ENCODE measurements around the gene ACRV1.

ACRV1 gene

DNA sequence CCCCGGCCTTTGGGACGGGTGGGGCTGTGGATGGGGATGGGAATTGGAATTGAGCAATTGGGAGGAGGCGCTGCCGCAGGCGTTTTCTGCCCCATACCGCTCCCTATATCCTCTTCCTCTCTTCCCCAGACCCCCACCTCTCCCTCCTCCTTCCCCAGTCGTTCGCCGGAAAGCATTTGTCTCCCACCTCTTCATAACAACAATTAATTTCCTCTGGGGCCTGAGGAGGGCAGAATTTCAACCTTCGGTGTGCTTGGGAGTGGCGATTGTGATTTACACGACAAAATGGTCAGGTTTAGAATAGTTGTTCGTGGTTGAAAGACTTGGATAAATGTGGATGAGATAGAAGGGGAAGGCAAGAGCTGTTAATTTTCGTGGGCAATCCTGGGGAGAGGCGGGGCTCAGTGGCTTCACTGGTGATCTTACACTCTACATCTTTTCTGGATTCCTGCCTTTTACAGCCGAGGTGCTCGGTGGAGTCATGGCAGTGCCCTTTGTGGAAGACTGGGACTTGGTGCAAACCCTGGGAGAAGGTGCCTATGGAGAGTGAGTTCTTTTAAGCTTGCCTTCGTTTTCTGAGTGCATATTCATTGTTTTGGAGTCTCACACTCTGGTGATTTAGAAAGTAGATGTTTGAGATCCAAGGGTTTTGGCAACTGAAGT lies 54.2 kb downstream of the ACRV1 start:
- H3K4me2 ChIP-seq (ENCODE audit: low read length, poor library complexity, severe bottlenecking) = peak overlapping the region; percentile 88
- H2AK5ac ChIP-seq (ENCODE audit: low read length, severe bottlenecking) = no peak overlapping the region
- H4K8ac ChIP-seq (ENCODE audit: low read length) = peak overlapping the region; percentile 36
- H2BK120ac ChIP-seq (ENCODE audit: low read depth, low read length) = no peak overlapping the region
- H3K9me3 ChIP-seq (ENCODE audit: control insufficient read depth, low read length) = no peaks in the 10 kb centered on the region
- H3K18ac ChIP-seq (ENCODE audit: low read depth in 1 of 2, low read length in 2 of 2) = peak overlapping the region in 1 of 2 experiments; percentile 13
- peak overlapping the region; percentile 88 for H2AFZ ChIP-seq (ENCODE audit: low read depth, low read length)
- H4K91ac ChIP-seq (ENCODE audit: low read length) = no peak overlapping the region
- peak overlapping the region in 1 of 2 experiments; percentile 41 for H3K4ac ChIP-seq (ENCODE audit: low read depth in 1 of 2, low read length in 2 of 2)
- peak; percentile 90 for DNase-seq
- H2BK5ac ChIP-seq (ENCODE audit: low read depth, low read length, poor library complexity, severe bottlenecking) = no peak overlapping the region
- peaks cover 3% of the 10 kb centered on the region for H3K4me1 ChIP-seq (ENCODE audit: control insufficient read depth, insufficient read depth, low read depth, low read length)
- H2BK12ac ChIP-seq (ENCODE audit: low read length in 2 of 2) = no peak overlapping the region
- peaks cover 10% of the 10 kb centered on the region for H3K79me1 ChIP-seq (replicated peaks; ENCODE audit: low read length, poor library complexity, severe bottlenecking)
- H3K4me3 ChIP-seq (ENCODE audit: insufficient read depth in 1 of 2, low read depth in 1 of 2, low read length in 2 of 2) = peak overlapping the region; percentile 66 to 91
- no peaks in the 10 kb centered on the region for H3K27me3 ChIP-seq (ENCODE audit: control insufficient read depth in 1 of 2, insufficient read depth in 1 of 2, low read length in 2 of 2)
- no peak overlapping the region for H3K23ac ChIP-seq (ENCODE audit: low read length in 2 of 2)
- H3K27ac ChIP-seq (ENCODE audit: low read length, poor library complexity, severe bottlenecking) = peak overlapping the region; percentile 96
- H2BK15ac ChIP-seq (ENCODE audit: low read depth, poor library complexity, severe bottlenecking) = no peak overlapping the region
- peak overlapping the region; percentile 96 for H3K9ac ChIP-seq (ENCODE audit: low read length)
- no peak overlapping the region for H3K14ac ChIP-seq (ENCODE audit: low read length in 2 of 2)
- peaks cover 7 to 28% of the 10 kb centered on the region in 2 experiments for H3K36me3 ChIP-seq (ENCODE audit: control insufficient read depth in 1 of 2, insufficient read depth in 2 of 2, low read depth in 1 of 2, low read length in 2 of 2)
- 1% methylated on average over 8 of the region's 18 CpGs for WGBS

DNA sequence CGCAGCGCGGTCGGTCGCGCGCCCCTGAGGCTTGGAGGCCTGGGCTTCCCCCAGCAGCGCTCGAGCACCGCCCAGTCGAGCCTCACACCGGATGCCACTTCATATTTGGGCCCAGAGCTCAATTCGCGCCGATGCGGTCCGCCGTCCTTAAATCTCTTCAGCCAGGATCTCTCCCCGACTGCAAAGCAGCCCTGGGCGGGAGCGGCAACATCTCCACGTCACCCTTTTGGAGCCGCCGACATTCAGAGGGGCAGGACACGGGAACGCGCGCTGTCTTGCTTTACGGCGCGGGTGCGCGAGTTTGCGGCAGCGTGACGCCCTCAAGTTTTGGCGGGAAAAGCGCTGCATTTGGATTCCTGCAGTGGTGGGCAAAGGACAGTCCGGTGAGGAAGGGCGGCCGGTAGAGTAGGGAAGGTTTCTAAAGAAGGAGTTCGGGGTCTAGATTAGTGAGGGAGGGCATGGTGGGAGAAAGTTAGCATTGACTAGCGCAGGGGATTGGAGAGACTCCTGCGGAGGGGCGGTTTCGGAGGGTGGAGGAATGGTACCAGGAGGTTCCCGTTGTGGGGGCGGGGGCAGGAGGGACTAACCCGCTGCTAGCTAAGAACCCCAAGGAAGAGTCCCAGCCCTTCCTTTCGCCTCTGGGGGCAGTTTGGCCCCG lies 54.9 kb downstream of the ACRV1 start:
- Histone ChIP-seq H3K36me3 (ENCODE audit: control insufficient read depth in 1 of 2, insufficient read depth in 2 of 2, low read depth in 1 of 2, low read length in 2 of 2) (peaks cover 7 to 32% of the 10 kb centered on the region in 2 experiments), H4K91ac (ENCODE audit: low read length) (peak overlapping the region; percentile 67), H3K4ac (ENCODE audit: low read depth in 1 of 2, low read length in 2 of 2) (peak overlapping the region; percentile 20 to 90), H3K4me2 (ENCODE audit: low read length, poor library complexity, severe bottlenecking) (peak overlapping the region; percentile 88), H3K27ac (ENCODE audit: low read length, poor library complexity, severe bottlenecking) (peak overlapping the region; percentile 96), H3K18ac (ENCODE audit: low read depth in 1 of 2, low read length in 2 of 2) (peak overlapping the region; percentile 22 to 74), H3K9me3 (ENCODE audit: control insufficient read depth, low read length) (no peaks in the 10 kb centered on the region), H2BK15ac (ENCODE audit: low read depth, poor library complexity, severe bottlenecking) (peak overlapping the region; percentile 52), H3K27me3 (ENCODE audit: control insufficient read depth in 1 of 2, insufficient read depth in 1 of 2, low read length in 2 of 2) (no peaks in the 10 kb centered on the region), H2AFZ (ENCODE audit: low read depth, low read length) (peak overlapping the region; percentile 88), H3K4me3 (ENCODE audit: insufficient read depth in 1 of 2, low read depth in 1 of 2, low read length in 2 of 2) (peak overlapping the region; percentile 66 to 91), H2BK5ac (ENCODE audit: low read depth, low read length, poor library complexity, severe bottlenecking) (no peak overlapping the region), H2BK120ac (ENCODE audit: low read depth, low read length) (peak overlapping the region; percentile 75), H2AK5ac (ENCODE audit: low read length, severe bottlenecking) (no peak overlapping the region), H4K8ac (ENCODE audit: low read length) (peak overlapping the region; percentile 74), H3K23ac (ENCODE audit: low read length in 2 of 2) (no peak overlapping the region), H3K14ac (ENCODE audit: low read length in 2 of 2) (peak overlapping the region in 1 of 2 experiments; percentile 35), H3K4me1 (ENCODE audit: control insufficient read depth, insufficient read depth, low read depth, low read length) (peaks cover 3% of the 10 kb centered on the region), H3K79me1 (replicated peaks; ENCODE audit: low read length, poor library complexity, severe bottlenecking) (peaks cover 10% of the 10 kb centered on the region), H3K9ac (ENCODE audit: low read length) (peak overlapping the region; percentile 96), H2BK12ac (ENCODE audit: low read length in 2 of 2) (peak overlapping the region in 1 of 2 experiments; percentile 69)
- WGBS = under 1% methylated on average over 49 of the region's 51 CpGs
- DNase-seq = peak; percentile 93

DNA sequence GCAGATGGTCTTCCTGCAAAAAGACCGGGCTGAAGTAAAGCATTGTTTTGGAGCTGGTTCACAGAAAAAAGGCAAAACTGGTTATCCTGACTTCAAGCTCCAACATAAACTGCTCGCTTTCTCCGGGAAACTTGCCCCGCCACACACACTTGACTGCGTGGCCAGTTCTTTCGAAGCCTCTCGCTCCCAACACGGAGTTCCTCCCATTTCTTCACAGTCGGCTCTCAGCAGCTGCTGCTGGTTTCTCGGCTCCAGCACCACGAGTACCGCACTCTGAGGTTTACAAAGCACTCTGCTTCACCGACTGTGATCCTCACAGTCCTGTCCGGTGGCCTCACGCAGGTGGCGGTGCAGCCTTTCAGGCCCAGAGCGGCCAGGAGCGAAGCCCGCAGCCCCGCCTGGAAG lies 55.4 kb downstream of the ACRV1 start:
- 8% methylated on average over 20 of the region's 20 CpGs for WGBS
- peak overlapping the region; percentile 96 for H3K27ac ChIP-seq (ENCODE audit: low read length, poor library complexity, severe bottlenecking)

DNA sequence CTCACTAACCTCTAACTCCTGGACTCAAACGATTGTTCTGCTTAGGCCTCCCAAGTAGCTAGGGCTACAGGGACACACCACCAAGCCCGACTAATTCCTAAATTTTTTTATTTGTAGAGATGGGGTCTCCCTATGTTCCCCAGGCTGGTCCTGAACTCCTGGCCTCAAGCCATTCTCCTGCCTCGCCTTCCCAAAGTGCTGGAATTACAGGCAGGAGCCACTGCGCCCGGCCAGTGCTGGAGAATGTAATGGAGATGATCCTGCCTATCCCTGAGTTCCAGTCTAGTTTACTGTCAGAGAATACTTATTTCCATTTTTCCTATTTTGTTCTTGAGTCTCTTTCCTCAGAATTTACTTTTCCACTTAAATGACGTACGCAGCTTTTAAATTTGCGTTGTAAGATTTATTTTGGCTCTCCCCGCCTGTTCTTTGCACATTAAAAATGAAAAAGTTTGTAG lies 55.9 kb downstream of the ACRV1 start, which contains the start of gene CHEK1:
Gene CHEK1 (plus strand): TSS at position 408 of the 458 bp plus-strand sequence. CDS start 1,606 bp downstream, outside the sequence.
- Histone ChIP-seq H2BK12ac (ENCODE audit: low read length in 2 of 2) (peak within 1 kb of the TSS in 1 of 2 experiments; percentile 69), H3K9ac (ENCODE audit: low read length) (peak within 1 kb of the TSS; percentile 96), H4K91ac (ENCODE audit: low read length) (peak within 1 kb of the TSS; percentile 67), H3K4ac (ENCODE audit: low read depth in 1 of 2, low read length in 2 of 2) (peak within 1 kb of the TSS; percentile 20 to 90), H3K27me3 (ENCODE audit: control insufficient read depth in 1 of 2, insufficient read depth in 1 of 2, low read length in 2 of 2) (no peaks in the 10 kb centered on the region), H3K18ac (ENCODE audit: low read depth in 1 of 2, low read length in 2 of 2) (peak within 1 kb of the TSS; percentile 22 to 74), H4K8ac (ENCODE audit: low read length) (peak within 1 kb of the TSS; percentile 74), H2BK15ac (ENCODE audit: low read depth, poor library complexity, severe bottlenecking) (peak within 1 kb of the TSS; percentile 52), H3K79me1 (replicated peaks; ENCODE audit: low read length, poor library complexity, severe bottlenecking) (peaks cover 10% of the 10 kb centered on the region), H3K27ac (ENCODE audit: low read length, poor library complexity, severe bottlenecking) (peak within 1 kb of the TSS; percentile 96), H3K23ac (ENCODE audit: low read length in 2 of 2) (peak within 1 kb of the TSS in 1 of 2 experiments; percentile 0), H3K9me3 (ENCODE audit: control insufficient read depth, low read length) (no peaks in the 10 kb centered on the region), H2AFZ (ENCODE audit: low read depth, low read length) (peak within 1 kb of the TSS; percentile 88), H3K14ac (ENCODE audit: low read length in 2 of 2) (peak within 1 kb of the TSS in 1 of 2 experiments; percentile 35), H3K4me3 (ENCODE audit: insufficient read depth in 1 of 2, low read depth in 1 of 2, low read length in 2 of 2) (peak within 1 kb of the TSS; percentile 66 to 91), H3K4me2 (ENCODE audit: low read length, poor library complexity, severe bottlenecking) (peak within 1 kb of the TSS; percentile 88), H2BK120ac (ENCODE audit: low read depth, low read length) (peak within 1 kb of the TSS; percentile 75), H2BK5ac (ENCODE audit: low read depth, low read length, poor library complexity, severe bottlenecking) (no peak within 1 kb of the TSS), H3K36me3 (ENCODE audit: control insufficient read depth in 1 of 2, insufficient read depth in 2 of 2, low read depth in 1 of 2, low read length in 2 of 2) (peaks cover 7 to 35% of the 10 kb centered on the region in 2 experiments), H3K4me1 (ENCODE audit: control insufficient read depth, insufficient read depth, low read depth, low read length) (peaks cover 3% of the 10 kb centered on the region), H2AK5ac (ENCODE audit: low read length, severe bottlenecking) (peak within 1 kb of the TSS; percentile 52)
- no peak for DNase-seq
- 79% methylated on average over 6 of the region's 9 CpGs for WGBS

More for the DNA sequence above, 55.4 kb downstream of the ACRV1 start:
- Histone ChIP-seq H3K4ac (ENCODE audit: low read depth in 1 of 2, low read length in 2 of 2) (peak overlapping the region; percentile 2 to 20), H2BK12ac (ENCODE audit: low read length in 2 of 2) (no peak overlapping the region), H2BK5ac (ENCODE audit: low read depth, low read length, poor library complexity, severe bottlenecking) (no peak overlapping the region), H3K79me1 (replicated peaks; ENCODE audit: low read length, poor library complexity, severe bottlenecking) (peaks cover 10% of the 10 kb centered on the region), H3K4me2 (ENCODE audit: low read length, poor library complexity, severe bottlenecking) (peak overlapping the region; percentile 88), H3K23ac (ENCODE audit: low read length in 2 of 2) (peak overlapping the region in 1 of 2 experiments; percentile 0), H3K14ac (ENCODE audit: low read length in 2 of 2) (no peak overlapping the region), H4K91ac (ENCODE audit: low read length) (peak overlapping the region; percentile 48), H3K36me3 (ENCODE audit: control insufficient read depth in 1 of 2, insufficient read depth in 2 of 2, low read depth in 1 of 2, low read length in 2 of 2) (peaks cover 7 to 35% of the 10 kb centered on the region in 2 experiments), H3K27me3 (ENCODE audit: control insufficient read depth in 1 of 2, insufficient read depth in 1 of 2, low read length in 2 of 2) (no peaks in the 10 kb centered on the region), H2AK5ac (ENCODE audit: low read length, severe bottlenecking) (no peak overlapping the region), H2BK120ac (ENCODE audit: low read depth, low read length) (no peak overlapping the region), H3K18ac (ENCODE audit: low read depth in 1 of 2, low read length in 2 of 2) (peak overlapping the region; percentile 22 to 74), H2BK15ac (ENCODE audit: low read depth, poor library complexity, severe bottlenecking) (peak overlapping the region; percentile 52), H2AFZ (ENCODE audit: low read depth, low read length) (peak overlapping the region; percentile 60), H3K4me3 (ENCODE audit: insufficient read depth in 1 of 2, low read depth in 1 of 2, low read length in 2 of 2) (peak overlapping the region; percentile 66 to 91), H4K8ac (ENCODE audit: low read length) (peak overlapping the region; percentile 74), H3K4me1 (ENCODE audit: control insufficient read depth, insufficient read depth, low read depth, low read length) (peaks cover 3% of the 10 kb centered on the region), H3K9ac (ENCODE audit: low read length) (peak overlapping the region; percentile 96), H3K9me3 (ENCODE audit: control insufficient read depth, low read length) (no peaks in the 10 kb centered on the region)
- no peak for DNase-seq
